HepG2 (cell line): ENCODE data around the gene HMGN4. TPM values are rescaled to one million over a fixed set of nuclear protein-coding genes. Genes with fewer than 3 reads are reported as not detected.

Experiments used
- ATF7-NPFF ChIP-seq: sonication (generic); formaldehyde crosslinking; IDR thresholded peaks from 2 replicates; pipeline ENCODE4 v1.8.1; 2023; ENCODE audit warnings: mild to moderate bottlenecking, low read depth, missing genetic modification reagents, moderate library complexity
- DRAP1 ChIP-seq: IDR thresholded peaks from 2 replicates; pipeline ENCODE4 v1.6.1; 2016; ENCODE audit warnings: missing genetic modification reagents, missing compliant biosample characterization
- FOSL1 ChIP-seq: sonication (generic); formaldehyde crosslinking; IDR thresholded peaks from 2 replicates; pipeline ENCODE4 v1.9.0; 2021; ENCODE audit warnings: missing genetic modification reagents, borderline replicate concordance
- GTF2F1 ChIP-seq: fragments of 150-350 bp; IDR thresholded peaks from 2 replicates; pipeline ENCODE4 v1.6.1; 2014; ENCODE audit warnings: low read length
- ISL2 ChIP-seq: sonication (generic); formaldehyde crosslinking; IDR thresholded peaks from 2 replicates; pipeline ENCODE4 v1.5.0; 2020; ENCODE audit warnings: missing genetic modification reagents
- KDM1A ChIP-seq: IDR thresholded peaks from 2 replicates; pipeline ENCODE4 v1.6.1; 2016; ENCODE audit warnings: missing compliant biosample characterization
- NFIB ChIP-seq: sonication (generic); formaldehyde crosslinking; IDR thresholded peaks from 2 replicates; pipeline ENCODE4 v1.9.0; 2021; ENCODE audit warnings: missing genetic modification reagents, mild to moderate bottlenecking, borderline replicate concordance
- RBM22 ChIP-seq: fragments of 200-400 bp; formaldehyde crosslinking; optimal IDR thresholded peaks from 2 replicates; pipeline ENCODE3; 2017; ENCODE audit warnings: mild to moderate bottlenecking, low read length, moderate library complexity
- SALL1 ChIP-seq: sonication (generic); formaldehyde crosslinking; IDR thresholded peaks from 2 replicates; pipeline ENCODE4 v1.8.0; 2022; ENCODE audit warnings: mild to moderate bottlenecking, missing genetic modification reagents
- SKIL ChIP-seq: sonication (generic); formaldehyde crosslinking; IDR thresholded peaks from 2 replicates; pipeline ENCODE4 v1.8.0; 2022; ENCODE audit warnings: missing genetic modification reagents, mild to moderate bottlenecking, moderate library complexity, borderline replicate concordance
- TBP ChIP-seq: sonication (generic); formaldehyde crosslinking; IDR thresholded peaks from 2 replicates; pipeline ENCODE4 v1.5.0; 2020; ENCODE audit warnings: missing genetic modification reagents
- ZBTB40 ChIP-seq, 2 experiments: fragments of 450-650 bp in 1 of 2; sonication (generic) in 1 of 2; formaldehyde crosslinking in 1 of 2; IDR thresholded peaks; 2 replicates each; pipeline versions ENCODE4 v1.6.1 to v1.8.0; 2016 to 2022; ENCODE audit warnings: antibody characterized with exemption in 1 of 2, mild to moderate bottlenecking in 1 of 2, missing genetic modification reagents in 1 of 2
- ZNF839 ChIP-seq: sonication (generic); formaldehyde crosslinking; IDR thresholded peaks from 2 replicates; pipeline ENCODE4 v1.4.0; 2020; ENCODE audit warnings: missing genetic modification reagents, mild to moderate bottlenecking, borderline replicate concordance
- polyA plus RNA-seq, 8 experiments: library from polyadenylated mRNA; depleted of rRNA in 3 of 8; stranded (reverse) in 7 of 8; unstranded in 1 of 8; fragments of >200 nt; fragmentation: Illumina TruSeq in 4 of 8; extraction: Trizol in 4 of 8; gene quantifications; 2 replicates each; pipeline versions ENCODE4 v1.2.1 to v1.2.3, GENCODE V29; 2011 to 2016; ENCODE audit warnings: low read depth in 4 of 8, missing spikeins in 1 of 8, mixed read lengths in 1 of 8; ENCODE audit not compliant: insufficient read depth in 1 of 8
- total RNA-seq, 5 experiments: library from RNA; depleted of rRNA; stranded (reverse); fragments of >200 nt; fragmentation: Illumina TruSeq; extraction: Trizol; gene quantifications; 2 replicates each; pipeline ENCODE4 v1.2.3, GENCODE V29; 2016; ENCODE audit warnings: low read depth in 1 of 5
- TF ChIP-seq, protein P1 (sequence below): sonication (generic); formaldehyde crosslinking; IDR thresholded peaks from 2 replicates; pipeline ENCODE4 v1.4.0; 2020; ENCODE audit warnings: missing genetic modification reagents

The HMGN4 gene
- total and polyA plus RNA-seq, 2 of the 13 experiments (the other 11 are each of a cell fraction or from before 2014, with no cell fraction given): 39.9 to 52.1 TPM

- TF ChIP-seq, protein P1, sequence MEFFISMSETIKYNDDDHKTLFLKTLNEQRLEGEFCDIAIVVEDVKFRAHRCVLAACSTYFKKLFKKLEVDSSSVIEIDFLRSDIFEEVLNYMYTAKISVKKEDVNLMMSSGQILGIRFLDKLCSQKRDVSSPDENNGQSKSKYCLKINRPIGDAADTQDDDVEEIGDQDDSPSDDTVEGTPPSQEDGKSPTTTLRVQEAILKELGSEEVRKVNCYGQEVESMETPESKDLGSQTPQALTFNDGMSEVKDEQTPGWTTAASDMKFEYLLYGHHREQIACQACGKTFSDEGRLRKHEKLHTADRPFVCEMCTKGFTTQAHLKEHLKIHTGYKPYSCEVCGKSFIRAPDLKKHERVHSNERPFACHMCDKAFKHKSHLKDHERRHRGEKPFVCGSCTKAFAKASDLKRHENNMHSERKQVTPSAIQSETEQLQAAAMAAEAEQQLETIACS: no peak
- TF ChIP-seq ISL2 (CRISPR knock-in tag): peak; percentile 71; the same call in 1 of the 2 replicates
- TF ChIP-seq FOSL1 (CRISPR knock-in tag): no peak
- TF ChIP-seq KDM1A (CRISPR knock-in tag): peak; percentile 94
- peak; percentile 41; the same call in 1 of the 2 replicates for TF ChIP-seq ATF7-NPFF
- no peak for TF ChIP-seq ZNF839 (CRISPR knock-in tag)
- TF ChIP-seq SALL1: peak; percentile 79
- TF ChIP-seq SKIL: no peak
- peak; percentile 77 for TF ChIP-seq DRAP1 (CRISPR knock-in tag)
- TF ChIP-seq NFIB: no peak
- peak; percentile 67; the same call in 1 of the 2 replicates for TF ChIP-seq GTF2F1
- TF ChIP-seq ZBTB40 (IDR thresholded peaks at IDR 0.05): peak; percentile 42; the same call in 1 of the 2 replicates
- no peak for TF ChIP-seq ZBTB40 (CRISPR knock-in tag; IDR thresholded peaks at IDR 0.05)
- peak; percentile 93; the same call in 1 of the 2 replicates for TF ChIP-seq TBP
- peak; percentile 99 for TF ChIP-seq RBM22
Measured at GRCh38 chr6:26568601-26569432, 30.7 kb downstream of the HMGN4 start (continued).
